ENCODE data around the gene TMC5.

The TMC5 gene

GRCh38 chr16:19438739-19439138, 21.1 kb downstream of the TMC5 start:
- TF ChIP-seq CTCF (IDR thresholded peaks at IDR 0.05) = no peak
- no peak for DNase-seq (ENCODE audit: low spot score)
- Histone ChIP-seq H3K4me3 (no peak overlapping the region), H3K27ac (no peak overlapping the region)

- no peak for TF ChIP-seq CTCF (IDR thresholded peaks at IDR 0.05)
- no peak for DNase-seq (ENCODE audit: low spot score)
- Histone ChIP-seq H3K4me3 (no peak overlapping the region), H3K27ac (no peak overlapping the region)
These were observed 21.8 kb downstream of the TMC5 start for GRCh38 chr16:19439483-19439882.

GRCh38 chr16:19443659-19444058, 26.0 kb downstream of the TMC5 start:
- no peak for TF ChIP-seq CTCF (IDR thresholded peaks at IDR 0.05)
- H3K4me3 ChIP-seq = no peak overlapping the region
- H3K27ac ChIP-seq = no peak overlapping the region
- no peak for DNase-seq (ENCODE audit: low spot score)

- TF ChIP-seq CTCF (IDR thresholded peaks at IDR 0.05) = no peak
- Histone ChIP-seq H3K4me3 (no peak overlapping the region), H3K27ac (no peak overlapping the region)
- no peak for DNase-seq (ENCODE audit: low spot score)
These were observed 28.7 kb downstream of the TMC5 start for GRCh38 chr16:19446300-19446846.

GRCh38 chr16:19446886-19447285, 29.2 kb downstream of the TMC5 start:
- Histone ChIP-seq H3K27ac (no peak overlapping the region), H3K4me3 (no peak overlapping the region)
- no peak for TF ChIP-seq CTCF (IDR thresholded peaks at IDR 0.05)
- DNase-seq (ENCODE audit: low spot score) = no peak

GRCh38 chr16:19450186-19450585, 32.5 kb downstream of the TMC5 start:
- DNase-seq (ENCODE audit: low spot score) = no peak
- TF ChIP-seq CTCF (IDR thresholded peaks at IDR 0.05) = no peak
- no peak overlapping the region for H3K4me3 ChIP-seq
- H3K27ac ChIP-seq = no peak overlapping the region

GRCh38 chr16:19458722-19459379, 41.2 kb downstream of the TMC5 start:
- Histone ChIP-seq H3K27ac (no peak overlapping the region), H3K4me3 (no peak overlapping the region)
- no peak for DNase-seq (ENCODE audit: low spot score)
- TF ChIP-seq CTCF (IDR thresholded peaks at IDR 0.05) = no peak

All from coronary artery (tissue), 2 donors.